HT1080 (cell line): ENCODE results near the gene SLC25A51. TPM values are rescaled to one million over a fixed set of nuclear protein-coding genes. Genes with fewer than 3 reads are reported as not detected.

Experiments used
- DNase-seq: peaks from one replicate; pipeline ENCODE4 v3.0.0-alpha.2; 2015; ENCODE audit warnings: low read depth
- small RNA-seq: library from RNA; depleted of rRNA; stranded (forward); fragments of <200 nt; gene quantifications from one replicate; pipeline ENCODE3, GENCODE V24; 2014
- total RNA-seq: library from RNA; depleted of rRNA; stranded (reverse); fragments of >200 nt; shearing (Covaris generic); gene quantifications from 2 replicates; pipeline ENCODE4 v1.2.3, GENCODE V29; 2014; rRNA removed

The SLC25A51 gene
- total RNA-seq, 1 experiment from 2014 or later, result 39.8 TPM

GRCh38 chr9:37839496-37840461 is 64.1 kb downstream of the SLC25A51 start:
- no peak for DNase-seq

Small RNA genes within 50 kb of the gene (small RNA-seq; reads per million reads assigned to genes)
- gene RNU7-124P, result not detected

Other genes starting within 250 kb of the SLC25A51 start
- gene TRMT10B, start 150.3 kb downstream of the SLC25A51 start, total RNA-seq, result 2.8 and 3.0 TPM in 2 replicates
- gene EXOSC3, start 119.1 kb downstream of the SLC25A51 start, total RNA-seq, result 146 and 181 TPM in 2 replicates
- gene DCAF10, start 103.3 kb downstream of the SLC25A51 start, total RNA-seq, result 5.2 and 10.8 TPM in 2 replicates
- 31.9 and 42.8 TPM in 2 replicates for gene SHB, start 165.1 kb upstream of the SLC25A51 start, total RNA-seq